Activated CD8-positive, alpha-beta T cell treated with anti-CD3 and anti-CD28 coated beads, Interleukin-2, amount 10 ng/mL, durations not matched to agents 7 days and 5 days (primary cell): ENCODE measurements around the gene RNF145. TPM values are rescaled to one million over a fixed set of nuclear protein-coding genes. Genes with fewer than 3 reads are reported as not detected.
A peak's percentile ranks its signal among the peaks of the same experiment; 100 is the strongest.

Experiments
- ATAC-seq: fragments of 150-1000 bp; cut with Tn5 transposase; one replicate; pipeline ENCODE4 v1.10.0; 2021; ENCODE audit warnings: moderate library complexity
- CTCF ChIA-PET: fragments of 350-600 bp; sonication (Branson Sonifier 250); formaldehyde crosslinking; loops from one replicate; lab custom pipeline; 2021; ENCODE audit warnings: antibody characterized with exemption; lab: Charles Lee
- POLR2A ChIA-PET: fragments of 350-600 bp; sonication (Branson Sonifier 250); formaldehyde crosslinking; loops from one replicate; lab custom pipeline; 2021; ENCODE audit warnings: antibody characterized with exemption; lab: Charles Lee
- DNase-seq: peaks from one replicate; pipeline ENCODE4 v3.0.0-alpha.2; 2020
- H3K27ac Mint-ChIP-seq: one replicate; pipeline ENCODE4 v1.8.0; 2021; ENCODE audit warnings: mild to moderate bottlenecking, mixed read lengths
- H3K27me3 Mint-ChIP-seq: one replicate; pipeline ENCODE4 v1.8.0; 2021; ENCODE audit warnings: low read depth, mixed read lengths
- H3K36me3 Mint-ChIP-seq: one replicate; pipeline ENCODE4 v1.8.0; 2021; ENCODE audit warnings: low read depth, mixed read lengths
- H3K4me1 Mint-ChIP-seq: one replicate; pipeline ENCODE4 v1.8.0; 2021; ENCODE audit warnings: low read depth, mixed read lengths
- H3K4me3 Mint-ChIP-seq: one replicate; pipeline ENCODE4 v1.8.0; 2021; ENCODE audit warnings: mild to moderate bottlenecking, mixed read lengths
- H3K9me3 Mint-ChIP-seq: one replicate; pipeline ENCODE4 v1.8.0; 2022; ENCODE audit warnings: mixed read lengths; ENCODE audit not compliant: insufficient read depth
- total RNA-seq, 2 experiments: library from RNA; stranded (reverse); gene quantifications; one replicate each; pipeline ENCODE4 v1.2.3, GENCODE V29; 2021

The RNF145 gene, protein sequence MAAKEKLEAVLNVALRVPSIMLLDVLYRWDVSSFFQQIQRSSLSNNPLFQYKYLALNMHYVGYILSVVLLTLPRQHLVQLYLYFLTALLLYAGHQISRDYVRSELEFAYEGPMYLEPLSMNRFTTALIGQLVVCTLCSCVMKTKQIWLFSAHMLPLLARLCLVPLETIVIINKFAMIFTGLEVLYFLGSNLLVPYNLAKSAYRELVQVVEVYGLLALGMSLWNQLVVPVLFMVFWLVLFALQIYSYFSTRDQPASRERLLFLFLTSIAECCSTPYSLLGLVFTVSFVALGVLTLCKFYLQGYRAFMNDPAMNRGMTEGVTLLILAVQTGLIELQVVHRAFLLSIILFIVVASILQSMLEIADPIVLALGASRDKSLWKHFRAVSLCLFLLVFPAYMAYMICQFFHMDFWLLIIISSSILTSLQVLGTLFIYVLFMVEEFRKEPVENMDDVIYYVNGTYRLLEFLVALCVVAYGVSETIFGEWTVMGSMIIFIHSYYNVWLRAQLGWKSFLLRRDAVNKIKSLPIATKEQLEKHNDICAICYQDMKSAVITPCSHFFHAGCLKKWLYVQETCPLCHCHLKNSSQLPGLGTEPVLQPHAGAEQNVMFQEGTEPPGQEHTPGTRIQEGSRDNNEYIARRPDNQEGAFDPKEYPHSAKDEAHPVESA
- total RNA-seq = 100 to 1,000 TPM; 140 to 143 TPM

DNA sequence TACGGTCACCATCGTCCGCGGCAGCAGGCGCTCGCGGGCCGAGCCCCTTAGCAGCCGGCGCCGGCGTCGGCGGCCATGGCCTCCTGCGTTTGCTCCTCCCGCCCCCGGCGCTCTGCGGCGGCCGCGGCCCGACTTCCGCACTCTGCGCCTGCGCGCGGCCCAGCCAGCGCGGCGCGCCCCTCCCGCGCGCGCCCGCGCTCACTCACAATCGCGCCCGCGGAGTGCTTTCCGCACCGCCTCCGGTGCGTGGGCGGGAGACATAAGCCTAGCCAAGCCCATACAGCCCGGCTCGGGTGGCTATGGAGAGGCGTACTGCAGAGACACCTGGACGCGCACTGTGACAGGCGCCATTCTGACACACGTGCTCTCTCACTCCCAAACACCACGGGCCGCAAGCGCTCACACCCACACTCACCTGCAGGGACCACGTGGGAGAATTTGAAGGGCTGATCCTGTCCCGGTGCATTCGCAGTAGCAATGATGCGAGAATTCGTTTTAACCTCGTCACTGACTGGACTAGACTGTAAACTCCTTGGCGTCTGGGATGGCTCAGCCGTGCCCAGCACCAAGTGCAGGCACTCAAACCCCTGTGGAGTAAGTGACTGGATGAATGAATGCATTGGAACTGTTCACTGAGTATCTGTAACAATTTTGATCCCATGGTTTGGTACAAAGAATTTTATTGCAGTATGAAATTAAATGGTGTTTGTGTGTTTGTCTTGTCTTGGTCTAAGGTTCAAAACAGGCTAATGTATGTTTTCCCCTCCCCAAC, at the start of gene RNF145:
RNF145 (minus strand) TSS at position 116 of the 772 bp plus-strand sequence. CDS start 5,936 bp downstream, outside the sequence.
- peaks cover 29% of the 10 kb centered on the region for H3K36me3 Mint-ChIP-seq
- POLR2A ChIA-PET = interaction anchor here (2.1 to 2.3 kb wide), 2 partner anchors 11 to 34 kb away, joined by 5 to 29 read pairs; no protein-coding TSS in a partner anchor
- H3K4me1 Mint-ChIP-seq = peaks cover 54% of the 10 kb centered on the region
- H3K27ac Mint-ChIP-seq = peak within 1 kb of the TSS; percentile 97
- DNase-seq (peak; percentile 85), ATAC-seq (peak; percentile 80)
- H3K27me3 Mint-ChIP-seq = no peaks in the 10 kb centered on the region
- peak within 1 kb of the TSS; percentile 93 for H3K4me3 Mint-ChIP-seq
- CTCF ChIA-PET = interaction anchor here (1.1 kb wide), 1 partner anchor 11 kb away, joined by 6 read pairs; no protein-coding TSS in a partner anchor
- no peaks in the 10 kb centered on the region for H3K9me3 Mint-ChIP-seq

DNA sequence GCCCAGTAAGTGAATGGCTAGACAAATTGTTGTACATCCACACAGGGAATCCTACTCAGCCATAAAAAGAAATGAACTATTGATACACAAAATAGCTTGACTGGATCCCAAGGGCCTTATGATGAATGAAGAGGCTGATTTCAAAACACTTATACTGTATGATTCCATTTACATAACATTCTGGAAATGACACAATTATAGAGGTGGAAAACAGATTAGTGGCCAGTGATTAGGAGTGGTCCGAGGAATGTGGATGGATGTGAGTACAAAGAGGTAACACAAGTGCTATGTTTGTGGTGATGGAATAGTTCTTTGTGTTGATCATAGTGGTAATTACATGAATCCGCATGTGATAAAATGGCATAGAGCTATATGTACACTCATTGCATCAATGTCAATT, 49.0 kb upstream of the RNF145 start:
- H3K4me1 Mint-ChIP-seq = peaks cover 17% of the 10 kb centered on the region
- DNase-seq (no peak), ATAC-seq (no peak)
- peaks cover 5% of the 10 kb centered on the region for H3K27me3 Mint-ChIP-seq
- ChIA-PET CTCF (interaction anchor here (0.8 to 1.3 kb wide), 2 partner anchors 14 to 101 kb away, joined by 4 to 6 read pairs; no protein-coding TSS in a partner anchor), POLR2A (no interaction called here)
- H3K27ac Mint-ChIP-seq = no peak overlapping the region
- H3K4me3 Mint-ChIP-seq = no peak overlapping the region
- peaks cover 4% of the 10 kb centered on the region for H3K36me3 Mint-ChIP-seq
- no peaks in the 10 kb centered on the region for H3K9me3 Mint-ChIP-seq

DNA sequence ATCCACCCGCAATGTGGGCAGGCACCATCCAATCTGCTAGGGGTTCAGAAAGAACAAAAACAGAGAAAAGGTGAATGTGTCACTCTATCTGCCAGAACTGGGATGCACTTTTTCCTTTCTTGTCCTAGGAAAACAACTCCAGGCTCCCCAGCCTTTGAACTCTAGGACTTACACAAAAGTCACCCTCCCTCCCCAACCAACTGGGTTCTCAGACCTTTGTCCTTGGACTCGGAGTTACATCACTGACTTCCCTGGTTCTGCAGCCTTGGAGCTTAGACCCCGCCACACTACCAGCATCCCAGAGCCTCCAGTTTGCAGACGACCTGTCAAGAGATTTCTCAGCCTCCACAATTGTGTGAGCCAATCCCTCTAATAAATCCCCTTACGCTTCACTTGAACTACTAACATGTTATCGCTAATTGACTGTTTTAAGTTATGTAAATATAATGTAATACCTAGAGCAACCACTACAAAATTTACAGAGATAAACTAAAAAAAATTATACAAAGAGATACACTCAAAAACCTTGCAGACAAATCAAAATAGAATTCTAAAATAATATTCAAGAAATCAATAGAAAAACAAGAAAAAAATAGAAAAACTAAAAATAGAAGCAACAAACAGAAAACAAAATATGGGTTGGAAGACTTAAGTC, 48.4 kb upstream of the RNF145 start:
- peaks cover 2% of the 10 kb centered on the region for H3K36me3 Mint-ChIP-seq
- H3K27me3 Mint-ChIP-seq = peaks cover 5% of the 10 kb centered on the region
- DNase-seq = no peak
- ChIA-PET CTCF (interaction anchor here (1.2 to 1.3 kb wide), 2 partner anchors 13 to 100 kb away, joined by 4 to 6 read pairs; no protein-coding TSS in a partner anchor), POLR2A (no interaction called here)
- H3K9me3 Mint-ChIP-seq = no peaks in the 10 kb centered on the region
- H3K4me1 Mint-ChIP-seq = peaks cover 16% of the 10 kb centered on the region
- no peak for ATAC-seq
- no peak overlapping the region for H3K27ac Mint-ChIP-seq
- H3K4me3 Mint-ChIP-seq = no peak overlapping the region

DNA sequence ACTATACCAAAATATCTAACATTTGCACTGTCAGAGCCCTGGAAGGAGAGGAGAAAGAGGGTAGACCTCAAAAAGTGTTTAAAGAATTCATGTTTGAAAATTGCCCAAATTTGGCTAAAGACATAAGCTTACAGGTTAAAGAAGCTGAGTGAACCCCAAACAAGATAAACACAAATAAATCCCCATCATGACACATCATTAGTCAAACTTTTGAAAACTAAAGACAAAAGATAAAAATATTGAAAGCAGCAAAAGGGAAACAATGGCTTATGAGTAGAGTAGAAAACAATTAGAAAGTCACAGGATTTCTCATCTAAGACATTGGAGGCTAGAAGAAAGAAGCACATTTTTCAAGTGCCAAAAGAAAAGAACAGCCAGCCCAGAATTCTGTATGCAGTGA, 47.7 kb upstream of the RNF145 start:
- ChIA-PET CTCF (interaction anchor here (1.2 to 1.3 kb wide), 2 partner anchors 12 to 100 kb away, joined by 4 to 6 read pairs; no protein-coding TSS in a partner anchor), POLR2A (no interaction called here)
- peaks cover 5% of the 10 kb centered on the region for H3K27me3 Mint-ChIP-seq
- H3K4me3 Mint-ChIP-seq = no peak overlapping the region
- peaks cover 10% of the 10 kb centered on the region for H3K4me1 Mint-ChIP-seq
- no peaks in the 10 kb centered on the region for H3K9me3 Mint-ChIP-seq
- DNase-seq (no peak), ATAC-seq (no peak)
- no peak overlapping the region for H3K27ac Mint-ChIP-seq
- H3K36me3 Mint-ChIP-seq = no peaks in the 10 kb centered on the region

DNA sequence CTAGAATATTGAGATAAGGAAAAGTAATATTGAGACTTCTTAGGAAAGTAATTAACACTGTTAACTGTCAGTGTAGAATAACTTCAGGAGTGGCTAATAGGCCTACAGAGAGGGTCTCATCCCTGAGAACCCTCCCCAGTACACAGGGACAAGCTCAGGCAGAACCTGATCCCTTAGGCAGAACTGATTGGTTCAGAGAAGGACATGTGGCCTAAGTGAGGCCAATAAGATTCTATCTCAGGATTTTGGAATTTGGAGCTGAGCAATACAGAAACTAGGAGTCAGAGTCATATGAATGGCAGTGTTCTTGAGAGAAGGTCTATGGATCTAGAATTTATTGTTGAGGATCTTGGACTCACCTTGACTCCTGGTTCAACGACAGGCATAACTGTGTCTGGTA, 42.8 kb upstream of the RNF145 start:
- H3K27me3 Mint-ChIP-seq = peaks cover 9% of the 10 kb centered on the region
- no peaks in the 10 kb centered on the region for H3K9me3 Mint-ChIP-seq
- no peak for DNase-seq
- POLR2A ChIA-PET = interaction anchor here (1.4 kb wide), 1 partner anchor 12 kb away, joined by 3 read pairs; no protein-coding TSS in a partner anchor
- no peaks in the 10 kb centered on the region for H3K4me1 Mint-ChIP-seq
- H3K36me3 Mint-ChIP-seq = no peaks in the 10 kb centered on the region
- CTCF ChIA-PET = no interaction called here
- ATAC-seq = no peak
- H3K27ac Mint-ChIP-seq = no peak overlapping the region
- H3K4me3 Mint-ChIP-seq = no peak overlapping the region

DNA sequence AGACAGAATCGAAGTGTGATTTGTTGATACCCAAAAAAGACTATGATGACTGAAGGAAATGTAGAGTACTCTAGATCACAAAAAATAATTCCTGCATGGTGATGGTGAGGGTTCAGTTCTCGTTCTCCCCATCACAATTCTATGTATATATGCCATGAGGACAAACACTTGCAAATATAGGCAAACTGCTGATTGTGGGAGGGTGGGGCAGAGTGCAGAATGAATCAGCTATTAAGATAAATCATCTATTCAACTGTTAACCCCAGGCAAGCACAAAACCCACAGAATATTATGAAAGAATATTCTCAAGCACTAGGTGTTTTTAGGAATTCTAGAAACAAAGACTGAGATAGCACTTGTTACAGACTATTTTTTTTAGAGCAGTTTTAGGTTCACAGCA, 39.8 kb upstream of the RNF145 start:
- H3K27ac Mint-ChIP-seq = no peak overlapping the region
- DNase-seq (no peak), ATAC-seq (no peak)
- H3K4me3 Mint-ChIP-seq = no peak overlapping the region
- POLR2A ChIA-PET = no interaction called here
- no peaks in the 10 kb centered on the region for H3K9me3 Mint-ChIP-seq
- CTCF ChIA-PET = no interaction called here
- H3K36me3 Mint-ChIP-seq = no peaks in the 10 kb centered on the region
- no peaks in the 10 kb centered on the region for H3K4me1 Mint-ChIP-seq
- peaks cover 9% of the 10 kb centered on the region for H3K27me3 Mint-ChIP-seq

DNA sequence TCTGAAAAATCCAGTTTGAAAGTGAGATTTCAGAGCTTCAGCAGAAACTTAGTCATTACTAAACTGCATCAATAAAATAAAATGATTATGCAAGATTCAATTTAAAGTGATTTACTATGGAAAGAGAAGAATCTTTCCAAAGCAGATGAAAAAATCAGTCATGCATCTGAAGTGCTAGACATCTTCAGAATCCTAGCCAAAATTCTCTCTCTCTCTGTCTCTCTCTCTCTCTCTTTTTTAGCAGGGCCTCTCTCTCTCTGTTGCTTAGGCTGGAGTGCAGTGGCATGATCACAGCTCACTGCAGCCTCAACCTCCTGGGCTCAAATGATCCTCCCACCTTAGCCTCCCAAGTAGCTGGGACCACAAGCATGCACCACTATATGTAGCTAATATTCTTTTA, 35.5 kb upstream of the RNF145 start:
- Mint-ChIP-seq H3K4me1 (peaks cover 10% of the 10 kb centered on the region), H3K36me3 (no peaks in the 10 kb centered on the region), H3K4me3 (no peak overlapping the region), H3K9me3 (no peaks in the 10 kb centered on the region), H3K27me3 (peaks cover 9% of the 10 kb centered on the region), H3K27ac (no peak overlapping the region)
- POLR2A ChIA-PET = no interaction called here
- DNase-seq = no peak
- no peak for ATAC-seq
- CTCF ChIA-PET = interaction anchor here (0.9 to 3.3 kb wide), 5 partner anchors 13 to 88 kb away, joined by 3 to 13 read pairs (median 6); no protein-coding TSS in a partner anchor

DNA sequence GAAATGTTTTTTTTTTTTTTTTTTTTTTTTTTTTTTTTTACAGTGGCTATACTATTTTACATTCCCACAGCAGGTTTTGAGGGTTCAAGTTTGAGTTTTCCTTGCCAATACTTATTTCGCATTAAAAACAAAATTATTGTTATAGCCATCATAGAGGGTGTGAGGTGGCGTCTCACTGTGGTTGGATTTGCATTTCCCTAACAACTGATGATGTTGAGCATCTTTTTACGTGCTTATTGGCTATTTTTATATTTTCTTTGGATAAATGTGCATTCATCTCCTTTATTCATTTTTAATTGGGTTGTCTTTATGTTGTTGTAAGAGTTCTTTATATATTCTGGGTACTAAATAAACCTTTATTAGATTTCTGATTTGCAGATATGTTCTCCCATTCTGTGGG, 34.8 kb upstream of the RNF145 start:
- DNase-seq = no peak
- CTCF ChIA-PET = interaction anchor here (1.3 to 3.3 kb wide), 4 partner anchors 13 to 87 kb away, joined by 3 to 13 read pairs (median 6); no protein-coding TSS in a partner anchor

DNA sequence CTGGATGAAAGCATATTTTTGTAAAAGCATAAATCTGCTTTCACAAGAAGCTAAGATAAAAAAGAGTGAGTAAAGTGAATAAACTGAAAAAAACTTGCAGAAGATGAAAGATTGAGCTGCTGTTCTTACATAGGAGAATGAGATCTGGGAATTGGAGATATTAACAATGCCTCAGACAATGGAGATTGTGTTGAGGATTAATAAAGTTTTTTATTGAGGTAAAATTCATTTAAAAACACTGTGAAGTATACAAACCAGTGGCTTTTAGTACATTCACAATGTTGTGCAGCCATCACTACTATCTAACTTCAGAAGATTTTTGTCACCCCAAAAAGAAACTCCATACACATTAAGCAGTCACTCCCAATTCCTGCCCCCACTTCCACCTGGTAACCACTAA, 34.0 kb upstream of the RNF145 start:
- ATAC-seq = no peak
- CTCF ChIA-PET = interaction anchor here (1.1 to 1.8 kb wide), 4 partner anchors 43 to 744 kb away, joined by 3 to 7 read pairs (median 4); no protein-coding TSS in a partner anchor

More for the DNA sequence above, 34.8 kb upstream of the RNF145 start:
- POLR2A ChIA-PET = no interaction called here
- H3K36me3 Mint-ChIP-seq = no peaks in the 10 kb centered on the region
- H3K27me3 Mint-ChIP-seq = peaks cover 9% of the 10 kb centered on the region
- H3K4me3 Mint-ChIP-seq = no peak overlapping the region
- H3K9me3 Mint-ChIP-seq = no peaks in the 10 kb centered on the region
- H3K4me1 Mint-ChIP-seq = peaks cover 10% of the 10 kb centered on the region
- H3K27ac Mint-ChIP-seq = no peak overlapping the region
- no peak for ATAC-seq

DNA sequence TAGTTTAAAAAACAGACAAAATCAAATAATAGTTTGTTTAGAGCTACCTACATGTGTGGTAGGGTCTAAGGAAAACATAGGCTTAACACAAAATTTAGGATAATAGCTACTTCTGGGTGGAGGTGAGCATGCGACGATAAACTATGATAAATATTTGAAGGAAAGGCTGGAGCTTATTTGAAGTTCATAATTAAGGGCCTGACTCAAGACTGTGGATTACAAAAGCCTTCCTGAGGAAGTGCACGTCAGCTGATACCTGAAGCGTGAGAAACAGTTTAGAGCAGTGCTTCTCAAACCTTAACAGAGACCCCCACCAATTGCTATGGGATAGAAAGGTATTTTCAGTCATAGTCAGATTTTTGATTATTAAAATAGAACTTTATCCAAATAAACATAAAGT, 33.3 kb upstream of the RNF145 start:
- ATAC-seq (no peak), DNase-seq (no peak)
- H3K9me3 Mint-ChIP-seq = no peaks in the 10 kb centered on the region
- no peak overlapping the region for H3K27ac Mint-ChIP-seq
- CTCF ChIA-PET = interaction anchor here (0.9 to 1.8 kb wide), 5 partner anchors 44 to 745 kb away, joined by 3 to 7 read pairs (median 3); no protein-coding TSS in a partner anchor
- H3K27me3 Mint-ChIP-seq = peaks cover 6% of the 10 kb centered on the region
- POLR2A ChIA-PET = no interaction called here
- H3K36me3 Mint-ChIP-seq = no peaks in the 10 kb centered on the region
- peaks cover 10% of the 10 kb centered on the region for H3K4me1 Mint-ChIP-seq
- H3K4me3 Mint-ChIP-seq = no peak overlapping the region

More for the DNA sequence above, 34.0 kb upstream of the RNF145 start:
- Mint-ChIP-seq H3K4me3 (no peak overlapping the region), H3K27me3 (peaks cover 8% of the 10 kb centered on the region), H3K4me1 (peaks cover 10% of the 10 kb centered on the region), H3K36me3 (no peaks in the 10 kb centered on the region), H3K9me3 (no peaks in the 10 kb centered on the region), H3K27ac (no peak overlapping the region)
- POLR2A ChIA-PET = no interaction called here
- DNase-seq = no peak
